ENCODE data around the gene RCAN2.

RCAN2 gene

GRCh38 chr6:46271728-46272127 lies 219.5 kb downstream of the RCAN2 start:
- TF ChIP-seq REST (IDR thresholded peaks at IDR 0.05; ENCODE audit: insufficient read depth in 1 of 2, low read depth in 2 of 2, low read length in 2 of 2) (no peak), FOXP2 (optimal IDR thresholded peaks at IDR 0.05; ENCODE audit: borderline replicate concordance, extremely low read depth, extremely low read length, insufficient read depth) (no peak), POLR2AphosphoS5 (IDR thresholded peaks at IDR 0.05; ENCODE audit: low read depth, low read length) (no peak), SIN3A (IDR thresholded peaks at IDR 0.05; ENCODE audit: borderline replicate concordance, insufficient read depth, low read length) (no peak), TAF1 (IDR thresholded peaks at IDR 0.05; ENCODE audit: borderline replicate concordance, insufficient read depth, low read length) (no peak)

- TF ChIP-seq SIN3A (IDR thresholded peaks at IDR 0.05; ENCODE audit: borderline replicate concordance, insufficient read depth, low read length) (no peak), FOXP2 (optimal IDR thresholded peaks at IDR 0.05; ENCODE audit: borderline replicate concordance, extremely low read depth, extremely low read length, insufficient read depth) (no peak), POLR2AphosphoS5 (IDR thresholded peaks at IDR 0.05; ENCODE audit: low read depth, low read length) (no peak), TAF1 (IDR thresholded peaks at IDR 0.05; ENCODE audit: borderline replicate concordance, insufficient read depth, low read length) (no peak)
Measured at GRCh38 chr6:46271107-46271506, 220.1 kb downstream of the RCAN2 start.

GRCh38 chr6:46270336-46270735 lies 220.9 kb downstream of the RCAN2 start:
- TF ChIP-seq TAF1 (IDR thresholded peaks at IDR 0.05; ENCODE audit: borderline replicate concordance, insufficient read depth, low read length) (no peak), REST (IDR thresholded peaks at IDR 0.05; ENCODE audit: insufficient read depth in 1 of 2, low read depth in 2 of 2, low read length in 2 of 2) (no peak), SIN3A (IDR thresholded peaks at IDR 0.05; ENCODE audit: borderline replicate concordance, insufficient read depth, low read length) (no peak), POLR2AphosphoS5 (IDR thresholded peaks at IDR 0.05; ENCODE audit: low read depth, low read length) (no peak)

- TF ChIP-seq POLR2AphosphoS5 (IDR thresholded peaks at IDR 0.05; ENCODE audit: low read depth, low read length) (no peak), SIN3A (IDR thresholded peaks at IDR 0.05; ENCODE audit: borderline replicate concordance, insufficient read depth, low read length) (no peak), TAF1 (IDR thresholded peaks at IDR 0.05; ENCODE audit: borderline replicate concordance, insufficient read depth, low read length) (no peak), FOXP2 (optimal IDR thresholded peaks at IDR 0.05; ENCODE audit: borderline replicate concordance, extremely low read depth, extremely low read length, insufficient read depth) (no peak), REST (IDR thresholded peaks at IDR 0.05; ENCODE audit: insufficient read depth in 1 of 2, low read depth in 2 of 2, low read length in 2 of 2) (no peak)
Measured at GRCh38 chr6:46269447-46270229, 221.6 kb downstream of the RCAN2 start.

DNA sequence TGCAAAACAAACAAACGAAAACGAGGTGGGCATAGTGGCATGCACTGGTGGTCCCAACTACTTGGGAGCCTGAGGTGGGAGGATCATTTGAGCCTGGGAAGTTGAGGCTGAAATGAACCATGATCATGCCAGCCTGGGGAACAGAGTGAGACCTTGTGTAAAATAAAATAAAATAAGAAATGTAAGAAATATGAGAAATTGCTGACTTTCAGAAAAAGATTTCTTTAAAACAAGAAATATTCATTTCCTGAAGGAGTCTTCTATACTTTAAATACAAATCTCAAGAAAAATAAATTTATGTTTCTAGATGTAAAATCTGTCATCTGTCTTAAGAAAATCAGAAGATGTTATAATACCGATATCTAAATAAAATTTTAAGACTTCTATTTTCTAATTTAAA lies 223.7 kb downstream of the RCAN2 start:
- no peak for TF ChIP-seq POLR2AphosphoS5 (IDR thresholded peaks at IDR 0.05; ENCODE audit: low read depth, low read length)
- no peak for TF ChIP-seq SIN3A (IDR thresholded peaks at IDR 0.05; ENCODE audit: borderline replicate concordance, insufficient read depth, low read length)
- no peak for TF ChIP-seq FOXP2 (optimal IDR thresholded peaks at IDR 0.05; ENCODE audit: borderline replicate concordance, extremely low read depth, extremely low read length, insufficient read depth)
- no peak for TF ChIP-seq REST (IDR thresholded peaks at IDR 0.05; ENCODE audit: insufficient read depth in 1 of 2, low read depth in 2 of 2, low read length in 2 of 2)
- TF ChIP-seq TAF1 (IDR thresholded peaks at IDR 0.05; ENCODE audit: borderline replicate concordance, insufficient read depth, low read length): no peak

Measured in PFSK-1 (cell line).